ENCODE measurements around the gene PAPPA2. TPM values are rescaled to one million over a fixed set of nuclear protein-coding genes. Genes with fewer than 3 reads are reported as not detected.

The PAPPA2 gene
- total RNA-seq, 1 experiment from 2014 or later = 0.06 TPM

GRCh38 chr1:176551146-176551545, 88.2 kb downstream of the PAPPA2 start:
- CTCF ChIA-PET = no interaction called here

GRCh38 chr1:176552217-176552991, 89.4 kb downstream of the PAPPA2 start:
- ChIA-PET CTCF (no interaction called here), POLR2A (ENCODE audit: low non-redundant PET) (no interaction called here)
- Histone ChIP-seq H3K36me3 (ENCODE audit: insufficient read depth, low read length, poor library complexity, severe bottlenecking) (no peaks in the 10 kb centered on the region), H3K27me3 (replicated peaks; ENCODE audit: insufficient read depth, low read depth, low read length, poor library complexity) (peaks cover 66% of the 10 kb centered on the region), H3K4me1 (ENCODE audit: insufficient read depth, low read length, poor library complexity, severe bottlenecking) (no peaks in the 10 kb centered on the region), H3K9me3 (ENCODE audit: low read depth, low read length, poor library complexity, severe bottlenecking) (no peaks in the 10 kb centered on the region), H3K27ac (ENCODE audit: low read depth, low read length, poor library complexity, severe bottlenecking) (no peak overlapping the region), H3K4me3 (ENCODE audit: low read depth, low read length, poor library complexity, severe bottlenecking) (no peak overlapping the region)
- intact Hi-C loops (cut with micrococcal nuclease; ENCODE audit: unreplicated experiment) = loop anchor here (10.0 kb wide), 1 partner anchor 178 kb away; no protein-coding TSS in a partner anchor
- DNase-seq (ENCODE audit: low spot score) = no peak
- no TSS peak for BruUV-seq (replicated peaks)
- TF ChIP-seq CTCF (conservative IDR thresholded peaks at IDR 0.05; ENCODE audit: low read depth, low read length) (no peak), EZH2 (IDR thresholded peaks at IDR 0.05; ENCODE audit: borderline replicate concordance, low read depth, low read length, poor library complexity, severe bottlenecking) (no peak)

More at GRCh38 chr1:176551146-176551545, 88.2 kb downstream of the PAPPA2 start:
- no peak overlapping the region for H3K27ac ChIP-seq (ENCODE audit: low read depth, low read length, poor library complexity, severe bottlenecking)
- POLR2A ChIA-PET (ENCODE audit: low non-redundant PET) = no interaction called here
- no peaks in the 10 kb centered on the region for H3K9me3 ChIP-seq (ENCODE audit: low read depth, low read length, poor library complexity, severe bottlenecking)
- H3K36me3 ChIP-seq (ENCODE audit: insufficient read depth, low read length, poor library complexity, severe bottlenecking) = no peaks in the 10 kb centered on the region
- intact Hi-C loops (cut with micrococcal nuclease; ENCODE audit: unreplicated experiment) = loop anchor here (10.0 kb wide), 1 partner anchor 176 kb away; no protein-coding TSS in a partner anchor
- TF ChIP-seq CTCF (conservative IDR thresholded peaks at IDR 0.05; ENCODE audit: low read depth, low read length) (no peak), EZH2 (IDR thresholded peaks at IDR 0.05; ENCODE audit: borderline replicate concordance, low read depth, low read length, poor library complexity, severe bottlenecking) (no peak)
- H3K27me3 ChIP-seq (replicated peaks; ENCODE audit: insufficient read depth, low read depth, low read length, poor library complexity) = peaks cover 66% of the 10 kb centered on the region
- no peak overlapping the region for H3K4me3 ChIP-seq (ENCODE audit: low read depth, low read length, poor library complexity, severe bottlenecking)
- no peak for DNase-seq (ENCODE audit: low spot score)
- no peaks in the 10 kb centered on the region for H3K4me1 ChIP-seq (ENCODE audit: insufficient read depth, low read length, poor library complexity, severe bottlenecking)
- BruUV-seq (replicated peaks) = no TSS peak

GRCh38 chr1:176552999-176553398, 90.0 kb downstream of the PAPPA2 start:
- no peak overlapping the region for H3K4me3 ChIP-seq (ENCODE audit: low read depth, low read length, poor library complexity, severe bottlenecking)
- CTCF ChIA-PET = no interaction called here
- no peaks in the 10 kb centered on the region for H3K36me3 ChIP-seq (ENCODE audit: insufficient read depth, low read length, poor library complexity, severe bottlenecking)
- no peak overlapping the region for H3K27ac ChIP-seq (ENCODE audit: low read depth, low read length, poor library complexity, severe bottlenecking)
- DNase-seq (ENCODE audit: low spot score) = no peak
- peaks cover 69% of the 10 kb centered on the region for H3K27me3 ChIP-seq (replicated peaks; ENCODE audit: insufficient read depth, low read depth, low read length, poor library complexity)
- intact Hi-C loops (cut with micrococcal nuclease; ENCODE audit: unreplicated experiment) = loop anchor here (10.0 kb wide), 1 partner anchor 178 kb away; no protein-coding TSS in a partner anchor
- no peaks in the 10 kb centered on the region for H3K4me1 ChIP-seq (ENCODE audit: insufficient read depth, low read length, poor library complexity, severe bottlenecking)
- BruUV-seq (replicated peaks) = no TSS peak
- POLR2A ChIA-PET (ENCODE audit: low non-redundant PET) = no interaction called here
- TF ChIP-seq EZH2 (IDR thresholded peaks at IDR 0.05; ENCODE audit: borderline replicate concordance, low read depth, low read length, poor library complexity, severe bottlenecking) (no peak), CTCF (conservative IDR thresholded peaks at IDR 0.05; ENCODE audit: low read depth, low read length) (no peak)
- no peaks in the 10 kb centered on the region for H3K9me3 ChIP-seq (ENCODE audit: low read depth, low read length, poor library complexity, severe bottlenecking)
